ENCODE data around the gene KANK3. TPM values are rescaled to one million over a fixed set of nuclear protein-coding genes. Genes with fewer than 3 reads are reported as not detected.
"Not testable (repeated sequence)": the region's sequence is repeated elsewhere in the genome, so short reads cannot be mapped to it uniquely, and the experiment has no call there.

Gene KANK3
- total and polyA plus RNA-seq, 2 of the 8 experiments (the other 6 are each of a cell fraction or from before 2014, with no cell fraction given): 2.5 to 4.2 TPM

GRCh38 chr19:8291337-8291736 lies 51.7 kb downstream of the KANK3 start:
- H2AFZ ChIP-seq (ENCODE audit: low read length); H3K4me2 ChIP-seq (ENCODE audit: insufficient read depth in 1 of 2, low read depth in 2 of 2, low read length in 2 of 2); H4K8ac ChIP-seq (ENCODE audit: extremely low read depth, insufficient read depth, low read length); H2BK120ac ChIP-seq (replicated peaks; ENCODE audit: low read depth, low read length); H2BK20ac ChIP-seq (ENCODE audit: low read length); H2BK15ac ChIP-seq (ENCODE audit: low read length); FAIRE-seq; H3K4ac ChIP-seq (replicated peaks; ENCODE audit: insufficient read length, low read depth, low read length); H3K23me2 ChIP-seq (ENCODE audit: low read depth, low read length); H4K5ac ChIP-seq (ENCODE audit: insufficient read length, low read depth, low read length); DNase-seq (ENCODE audit: low read depth in 1 of 2, low spot score in 2 of 2); H3K23ac ChIP-seq (ENCODE audit: insufficient read length); H3K79me2 ChIP-seq (ENCODE audit: control insufficient read depth in 1 of 2, insufficient read depth in 2 of 2, low read length in 2 of 2); H3K4me3 ChIP-seq (ENCODE audit: extremely low read depth in 1 of 4, insufficient read depth in 2 of 4, low read depth in 3 of 4, low read length in 4 of 4); H2AK5ac ChIP-seq (ENCODE audit: low read depth, low read length); POLR2A ChIA-PET (ENCODE audit: partially characterized antibody); H3K9ac ChIP-seq (replicated peaks in 1 of 4; ENCODE audit: extremely low read depth in 1 of 4, low read depth in 3 of 4, low read length in 3 of 4); H3K36me3 ChIP-seq (ENCODE audit: control insufficient read depth in 2 of 4, insufficient read depth in 4 of 4, low read length in 3 of 4); H3K27ac ChIP-seq (ENCODE audit: low read depth, low read length); H2BK5ac ChIP-seq (ENCODE audit: low read depth, low read length); H4K91ac ChIP-seq (replicated peaks; ENCODE audit: insufficient read length, low read length); H3K4me1 ChIP-seq (replicated peaks in 1 of 4; ENCODE audit: control insufficient read depth in 3 of 4, insufficient read depth in 4 of 4, low read length in 3 of 4); CTCF ChIA-PET (ENCODE audit: partially characterized antibody); H4K20me1 ChIP-seq (replicated peaks in 1 of 2; ENCODE audit: control insufficient read depth in 1 of 2, insufficient read depth in 2 of 2, low read length in 2 of 2); H3K18ac ChIP-seq (ENCODE audit: extremely low read depth, low read length); H3K9me3 ChIP-seq (ENCODE audit: insufficient read depth in 2 of 2, low read depth in 1 of 2, low read length in 1 of 2); H2BK12ac ChIP-seq (ENCODE audit: low read depth, low read length); H3K79me1 ChIP-seq (ENCODE audit: low read depth, low read length); H3K27me3 ChIP-seq (replicated peaks in 1 of 4; ENCODE audit: control insufficient read depth in 3 of 4, extremely low read depth in 1 of 4, insufficient read depth in 3 of 4, low read length in 3 of 4); H3K56ac ChIP-seq (replicated peaks; ENCODE audit: insufficient read length, low read depth, low read length); H3K14ac ChIP-seq (ENCODE audit: insufficient read length): not testable (repeated sequence)
- no CpG with 5 or more reads among the region's 9 CpGs for WGBS, 2 experiments (ENCODE audit: extremely low coverage in 1 of 2, insufficient coverage in 1 of 2, insufficient read length in 1 of 2, insufficient replicate concordance in 2 of 2, low coverage in 1 of 2, low lambda C conversion rate in 2 of 2, missing lambda C conversion rate in 1 of 2)

GRCh38 chr19:8276508-8276907 lies 66.6 kb downstream of the KANK3 start:
- WGBS, 2 experiments (ENCODE audit: extremely low coverage in 1 of 2, insufficient coverage in 1 of 2, insufficient read length in 1 of 2, insufficient replicate concordance in 2 of 2, low coverage in 1 of 2, low lambda C conversion rate in 2 of 2, missing lambda C conversion rate in 1 of 2): no CpG with 5 or more reads among the region's 9 CpGs
- H3K18ac ChIP-seq (ENCODE audit: extremely low read depth, low read length); H3K27ac ChIP-seq (ENCODE audit: low read depth, low read length); H3K14ac ChIP-seq (ENCODE audit: insufficient read length); H2BK5ac ChIP-seq (ENCODE audit: low read depth, low read length); H2BK120ac ChIP-seq (replicated peaks; ENCODE audit: low read depth, low read length); H3K9ac ChIP-seq (replicated peaks in 1 of 4; ENCODE audit: extremely low read depth in 1 of 4, low read depth in 3 of 4, low read length in 3 of 4); H3K79me1 ChIP-seq (ENCODE audit: low read depth, low read length); H3K4me1 ChIP-seq (replicated peaks in 1 of 4; ENCODE audit: control insufficient read depth in 3 of 4, insufficient read depth in 4 of 4, low read length in 3 of 4); H4K8ac ChIP-seq (ENCODE audit: extremely low read depth, insufficient read depth, low read length); H3K23me2 ChIP-seq (ENCODE audit: low read depth, low read length); CTCF ChIA-PET (ENCODE audit: partially characterized antibody); H3K9me3 ChIP-seq (ENCODE audit: insufficient read depth in 2 of 2, low read depth in 1 of 2, low read length in 1 of 2); H3K4ac ChIP-seq (replicated peaks; ENCODE audit: insufficient read length, low read depth, low read length); H3K23ac ChIP-seq (ENCODE audit: insufficient read length); H4K5ac ChIP-seq (ENCODE audit: insufficient read length, low read depth, low read length); H3K79me2 ChIP-seq (ENCODE audit: control insufficient read depth in 1 of 2, insufficient read depth in 2 of 2, low read length in 2 of 2); POLR2A ChIA-PET (ENCODE audit: partially characterized antibody); H2AFZ ChIP-seq (ENCODE audit: low read length); H3K27me3 ChIP-seq (replicated peaks in 1 of 4; ENCODE audit: control insufficient read depth in 3 of 4, extremely low read depth in 1 of 4, insufficient read depth in 3 of 4, low read length in 3 of 4); H2BK15ac ChIP-seq (ENCODE audit: low read length); H3K4me3 ChIP-seq (ENCODE audit: extremely low read depth in 1 of 4, insufficient read depth in 2 of 4, low read depth in 3 of 4, low read length in 4 of 4); H4K91ac ChIP-seq (replicated peaks; ENCODE audit: insufficient read length, low read length); H2BK20ac ChIP-seq (ENCODE audit: low read length); H2BK12ac ChIP-seq (ENCODE audit: low read depth, low read length); H3K56ac ChIP-seq (replicated peaks; ENCODE audit: insufficient read length, low read depth, low read length); H3K4me2 ChIP-seq (ENCODE audit: insufficient read depth in 1 of 2, low read depth in 2 of 2, low read length in 2 of 2); H4K20me1 ChIP-seq (replicated peaks in 1 of 2; ENCODE audit: control insufficient read depth in 1 of 2, insufficient read depth in 2 of 2, low read length in 2 of 2); H3K36me3 ChIP-seq (ENCODE audit: control insufficient read depth in 2 of 4, insufficient read depth in 4 of 4, low read length in 3 of 4); DNase-seq (ENCODE audit: low read depth in 1 of 2, low spot score in 2 of 2); FAIRE-seq; H2AK5ac ChIP-seq (ENCODE audit: low read depth, low read length): not testable (repeated sequence)
